Measurements from ENCODE around the gene TMTC4. TPM values are rescaled to one million over a fixed set of nuclear protein-coding genes. Genes with fewer than 3 reads are reported as not detected.

TMTC4 gene
- total RNA-seq, 1 experiment from 2014 or later = 15.1 TPM

DNA sequence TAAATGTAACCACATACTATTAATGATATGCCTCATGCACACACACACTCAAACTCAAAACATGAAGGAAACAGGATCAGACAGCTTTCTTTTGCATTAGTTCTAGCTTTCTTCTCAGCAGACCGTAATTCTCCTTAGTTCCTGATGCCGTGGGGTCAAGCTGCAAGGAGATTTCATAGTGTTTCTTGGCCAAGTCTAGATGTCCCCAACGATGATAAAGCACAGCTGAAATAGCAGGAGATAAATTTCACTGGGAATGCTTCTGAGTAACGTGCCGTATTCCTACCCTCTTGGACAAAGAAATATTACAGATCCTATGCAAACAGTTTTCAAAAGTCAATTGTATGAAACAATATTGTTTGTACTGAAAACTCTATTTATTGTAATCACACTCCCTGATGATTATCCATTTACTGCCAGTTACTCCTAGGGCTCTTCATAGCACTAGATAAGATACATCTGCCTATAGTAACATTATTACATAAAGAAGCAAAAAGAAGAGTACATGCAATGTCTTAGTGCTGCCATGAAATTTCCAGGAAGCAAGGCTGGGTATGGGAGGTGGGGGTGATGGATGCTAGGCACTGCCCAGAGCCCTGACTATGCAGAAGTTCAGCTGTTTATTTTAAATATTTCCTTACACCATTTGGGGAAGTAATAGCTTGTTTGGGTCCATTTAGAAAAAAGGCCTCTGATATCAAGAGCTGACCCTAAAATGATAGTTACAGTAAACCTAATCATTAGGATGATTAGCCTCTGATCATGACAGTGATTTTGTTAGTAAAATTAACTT is 69.5 kb downstream of the TMTC4 start:
- Histone ChIP-seq H3K9me3 (ENCODE audit: low read length) (no peaks in the 10 kb centered on the region), H3K4me2 (ENCODE audit: low read length) (no peak overlapping the region), H2AFZ (ENCODE audit: low read length) (no peak overlapping the region), H3K4me1 (ENCODE audit: insufficient read depth, low read length) (no peaks in the 10 kb centered on the region), H3K9me2 (replicated peaks; ENCODE audit: low read length) (no peaks in the 10 kb centered on the region), H3K27me3 (ENCODE audit: low read length) (no peaks in the 10 kb centered on the region), H3K27ac (ENCODE audit: low read length) (no peak overlapping the region), H4K20me1 (ENCODE audit: low read length) (no peaks in the 10 kb centered on the region), H3K4me3 (ENCODE audit: low read length) (no peak overlapping the region), H3K36me3 (ENCODE audit: low read depth, low read length) (no peaks in the 10 kb centered on the region), H3K79me2 (ENCODE audit: low read length) (no peaks in the 10 kb centered on the region), H3K9ac (ENCODE audit: low read length) (no peak overlapping the region), H3F3A (ENCODE audit: low read length, unreplicated experiment) (no peaks in the 10 kb centered on the region)
- TF ChIP-seq, protein P1, sequence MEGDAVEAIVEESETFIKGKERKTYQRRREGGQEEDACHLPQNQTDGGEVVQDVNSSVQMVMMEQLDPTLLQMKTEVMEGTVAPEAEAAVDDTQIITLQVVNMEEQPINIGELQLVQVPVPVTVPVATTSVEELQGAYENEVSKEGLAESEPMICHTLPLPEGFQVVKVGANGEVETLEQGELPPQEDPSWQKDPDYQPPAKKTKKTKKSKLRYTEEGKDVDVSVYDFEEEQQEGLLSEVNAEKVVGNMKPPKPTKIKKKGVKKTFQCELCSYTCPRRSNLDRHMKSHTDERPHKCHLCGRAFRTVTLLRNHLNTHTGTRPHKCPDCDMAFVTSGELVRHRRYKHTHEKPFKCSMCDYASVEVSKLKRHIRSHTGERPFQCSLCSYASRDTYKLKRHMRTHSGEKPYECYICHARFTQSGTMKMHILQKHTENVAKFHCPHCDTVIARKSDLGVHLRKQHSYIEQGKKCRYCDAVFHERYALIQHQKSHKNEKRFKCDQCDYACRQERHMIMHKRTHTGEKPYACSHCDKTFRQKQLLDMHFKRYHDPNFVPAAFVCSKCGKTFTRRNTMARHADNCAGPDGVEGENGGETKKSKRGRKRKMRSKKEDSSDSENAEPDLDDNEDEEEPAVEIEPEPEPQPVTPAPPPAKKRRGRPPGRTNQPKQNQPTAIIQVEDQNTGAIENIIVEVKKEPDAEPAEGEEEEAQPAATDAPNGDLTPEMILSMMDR (conservative IDR thresholded peaks at IDR 0.05; ENCODE audit: low read depth, low read length) = no peak
- TF ChIP-seq EZH2 (IDR thresholded peaks at IDR 0.05; ENCODE audit: low read length, unreplicated experiment) (no peak), EZH2phosphoT487 (IDR thresholded peaks at IDR 0.05; ENCODE audit: borderline replicate concordance, low read length) (no peak)
- intact Hi-C loops (cut with micrococcal nuclease) = no loop called here
- ATAC-seq (no peak), DNase-seq (no peak)
- no TSS peak for BruUV-seq (replicated peaks)
- POLR2A ChIA-PET (ENCODE audit: unreplicated experiment) = no interaction called here
- CTCF ChIA-PET = no interaction called here

- TF ChIP-seq EZH2 (IDR thresholded peaks at IDR 0.05; ENCODE audit: low read length, unreplicated experiment) = no peak
- TF ChIP-seq EZH2phosphoT487 (IDR thresholded peaks at IDR 0.05; ENCODE audit: borderline replicate concordance, low read length) = no peak
- TF ChIP-seq, protein P1 (conservative IDR thresholded peaks at IDR 0.05; ENCODE audit: low read depth, low read length) = no peak
- ChIA-PET CTCF (no interaction called here), POLR2A (ENCODE audit: unreplicated experiment) (no interaction called here)
- H2AFZ ChIP-seq (ENCODE audit: low read length) = no peak overlapping the region
- H3K79me2 ChIP-seq (ENCODE audit: low read length) = no peaks in the 10 kb centered on the region
- H3K27ac ChIP-seq (ENCODE audit: low read length) = no peak overlapping the region
- no TSS peak for BruUV-seq (replicated peaks)
- no peaks in the 10 kb centered on the region for H3F3A ChIP-seq (ENCODE audit: low read length, unreplicated experiment)
- no peak overlapping the region for H3K4me3 ChIP-seq (ENCODE audit: low read length)
- no peaks in the 10 kb centered on the region for H3K4me1 ChIP-seq (ENCODE audit: insufficient read depth, low read length)
- no peaks in the 10 kb centered on the region for H3K27me3 ChIP-seq (ENCODE audit: low read length)
- H3K9me2 ChIP-seq (replicated peaks; ENCODE audit: low read length) = no peaks in the 10 kb centered on the region
- intact Hi-C loops (cut with micrococcal nuclease) = no loop called here
- no peaks in the 10 kb centered on the region for H4K20me1 ChIP-seq (ENCODE audit: low read length)
- no peaks in the 10 kb centered on the region for H3K9me3 ChIP-seq (ENCODE audit: low read length)
- DNase-seq (no peak), ATAC-seq (no peak)
- no peaks in the 10 kb centered on the region for H3K36me3 ChIP-seq (ENCODE audit: low read depth, low read length)
- H3K4me2 ChIP-seq (ENCODE audit: low read length) = no peak overlapping the region
- H3K9ac ChIP-seq (ENCODE audit: low read length) = no peak overlapping the region
Observed at GRCh38 chr13:100602493-100603111, 72.0 kb downstream of the TMTC4 start.

DNA sequence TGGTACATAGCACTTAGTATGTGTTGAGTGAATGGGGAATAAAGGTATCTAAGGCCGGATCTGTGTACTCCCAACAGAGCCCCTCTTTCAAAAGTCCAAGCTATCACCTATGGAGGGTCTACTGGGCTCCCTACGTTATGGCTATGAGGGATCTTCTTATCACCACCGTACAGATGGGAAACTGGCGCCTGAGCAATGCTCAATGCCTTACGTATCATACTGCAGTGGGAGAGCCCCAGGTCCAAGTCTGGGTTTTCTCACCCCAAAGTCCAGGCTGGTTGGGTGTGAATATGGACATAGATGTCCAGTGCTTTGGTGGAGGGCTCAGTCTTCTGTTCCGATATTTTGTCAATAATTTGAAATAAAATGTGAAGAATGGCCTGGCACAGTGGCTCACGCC is 72.9 kb downstream of the TMTC4 start:
- no peak overlapping the region for H3K4me2 ChIP-seq (ENCODE audit: low read length)
- no peak for DNase-seq
- no peaks in the 10 kb centered on the region for H3K36me3 ChIP-seq (ENCODE audit: low read depth, low read length)
- BruUV-seq (replicated peaks) = no TSS peak
- H3K9me2 ChIP-seq (replicated peaks; ENCODE audit: low read length) = no peaks in the 10 kb centered on the region
- ATAC-seq = no peak
- no peak overlapping the region for H2AFZ ChIP-seq (ENCODE audit: low read length)
- CTCF ChIA-PET = no interaction called here
- no peaks in the 10 kb centered on the region for H3K4me1 ChIP-seq (ENCODE audit: insufficient read depth, low read length)
- no peaks in the 10 kb centered on the region for H3K27me3 ChIP-seq (ENCODE audit: low read length)
- intact Hi-C loops (cut with micrococcal nuclease) = no loop called here
- H3K9ac ChIP-seq (ENCODE audit: low read length) = no peak overlapping the region
- POLR2A ChIA-PET (ENCODE audit: unreplicated experiment) = no interaction called here
- H3K27ac ChIP-seq (ENCODE audit: low read length) = no peak overlapping the region
- no peak overlapping the region for H3K4me3 ChIP-seq (ENCODE audit: low read length)
- no peaks in the 10 kb centered on the region for H3K79me2 ChIP-seq (ENCODE audit: low read length)
- no peaks in the 10 kb centered on the region for H3F3A ChIP-seq (ENCODE audit: low read length, unreplicated experiment)
- TF ChIP-seq EZH2 (IDR thresholded peaks at IDR 0.05; ENCODE audit: low read length, unreplicated experiment) (no peak), EZH2phosphoT487 (IDR thresholded peaks at IDR 0.05; ENCODE audit: borderline replicate concordance, low read length) (no peak)
- TF ChIP-seq, protein P1 (conservative IDR thresholded peaks at IDR 0.05; ENCODE audit: low read depth, low read length) = no peak
- no peaks in the 10 kb centered on the region for H4K20me1 ChIP-seq (ENCODE audit: low read length)
- H3K9me3 ChIP-seq (ENCODE audit: low read length) = no peaks in the 10 kb centered on the region

All from PC-3 (cell line).